ES-I3 (cell line): ENCODE data around the gene RNF208.

Experiments
- H3K36me3 ChIP-seq: 2 replicates; pipeline ENCODE4 v1.6.1; 2013; ENCODE audit warnings: mild to moderate bottlenecking, low read length, control low read depth, moderate library complexity; ENCODE audit not compliant: insufficient read depth
- H3K4me1 ChIP-seq: 2 replicates; pipeline ENCODE4 v1.6.1; 2013; ENCODE audit warnings: mild to moderate bottlenecking, control low read depth, low read length; ENCODE audit not compliant: insufficient read depth
- H3K9ac ChIP-seq: 2 replicates; pipeline ENCODE4 v1.6.1; 2013; ENCODE audit warnings: low read depth, mild to moderate bottlenecking, low read length, moderate library complexity
- H3K9me3 ChIP-seq: 2 replicates; pipeline ENCODE4 v1.6.1; 2013; ENCODE audit warnings: mild to moderate bottlenecking, low read length, moderate library complexity; ENCODE audit not compliant: control insufficient read depth, insufficient read depth

RNF208 gene

GRCh38 chr9:137222190-137223077, at the start of gene RNF208:
RNF208 (minus strand) TSS chr9:137222240; CDS start chr9:137221212, 1,028 bp downstream.
- Histone ChIP-seq H3K4me1 (no peaks in the 10 kb centered on the region; the same call in 1 of the 2 replicates), H3K9me3 (no peaks in the 10 kb centered on the region), H3K9ac (peak within 1 kb of the TSS; percentile 59), H3K36me3 (no peaks in the 10 kb centered on the region)

GRCh38 chr9:137271696-137272076, 49.6 kb upstream of the RNF208 start:
- peaks cover 10% of the 10 kb centered on the region; the same call in 1 of the 2 replicates for H3K4me1 ChIP-seq

GRCh38 chr9:137270929-137271695, 49.1 kb upstream of the RNF208 start:
- no peaks in the 10 kb centered on the region for H3K9me3 ChIP-seq
- no peaks in the 10 kb centered on the region; the same call in 1 of the 2 replicates for H3K36me3 ChIP-seq
- peaks cover 5% of the 10 kb centered on the region; the same call in 1 of the 2 replicates for H3K4me1 ChIP-seq
- H3K9ac ChIP-seq = no peak overlapping the region

More at GRCh38 chr9:137271696-137272076, 49.6 kb upstream of the RNF208 start:
- no peak overlapping the region for H3K9ac ChIP-seq
- H3K36me3 ChIP-seq = no peaks in the 10 kb centered on the region; the same call in 1 of the 2 replicates
- H3K9me3 ChIP-seq = no peaks in the 10 kb centered on the region

- H3K36me3 ChIP-seq = peaks cover 4% of the 10 kb centered on the region; the same call in 1 of the 2 replicates
- no peak overlapping the region for H3K9ac ChIP-seq
- no peaks in the 10 kb centered on the region; the same call in 1 of the 2 replicates for H3K4me1 ChIP-seq
- H3K9me3 ChIP-seq = no peaks in the 10 kb centered on the region
Observed at GRCh38 chr9:137269231-137269772, 47.3 kb upstream of the RNF208 start.

DNA sequence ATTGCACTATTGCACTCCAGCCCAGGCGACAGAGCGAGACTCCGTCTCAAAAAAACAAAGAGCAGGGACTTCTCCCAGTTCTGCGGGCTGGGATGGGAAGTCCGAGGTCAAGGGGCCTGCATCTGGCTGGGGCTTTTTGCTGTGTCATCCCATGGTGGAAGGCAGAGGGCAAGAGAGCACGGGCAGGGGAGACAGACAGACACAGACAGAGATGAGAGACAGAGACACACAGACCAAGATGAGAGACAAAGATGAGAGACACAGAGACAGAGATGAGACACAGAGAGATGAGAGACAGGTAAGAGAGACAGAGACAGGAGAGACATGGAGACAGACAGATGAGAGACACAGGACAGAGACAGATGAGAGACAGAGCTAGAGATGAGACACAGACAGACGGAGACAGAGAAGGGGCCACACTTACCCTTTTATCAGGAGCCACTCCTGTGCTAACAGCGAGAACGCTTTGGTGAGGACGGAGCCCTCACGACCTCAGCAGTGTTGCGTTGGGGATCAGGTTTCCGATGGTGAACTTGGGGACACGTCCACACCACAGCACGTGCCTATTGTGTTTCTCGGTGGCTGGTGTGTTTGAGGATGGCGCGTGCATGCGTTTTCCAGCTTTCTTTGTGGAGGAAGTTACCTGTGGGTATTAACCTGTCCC, 46.6 kb upstream of the RNF208 start:
- H3K9me3 ChIP-seq = no peaks in the 10 kb centered on the region
- no peaks in the 10 kb centered on the region; the same call in 1 of the 2 replicates for H3K4me1 ChIP-seq
- H3K9ac ChIP-seq = no peak overlapping the region
- peaks cover 11% of the 10 kb centered on the region for H3K36me3 ChIP-seq

- H3K36me3 ChIP-seq = peaks cover 11% of the 10 kb centered on the region
- H3K9ac ChIP-seq = no peak overlapping the region
- no peaks in the 10 kb centered on the region for H3K9me3 ChIP-seq
- H3K4me1 ChIP-seq = no peaks in the 10 kb centered on the region; the same call in 1 of the 2 replicates
Observed at GRCh38 chr9:137267933-137268355, 45.9 kb upstream of the RNF208 start.

GRCh38 chr9:137266585-137267453, 44.8 kb upstream of the RNF208 start:
- H3K9me3 ChIP-seq = no peaks in the 10 kb centered on the region
- H3K4me1 ChIP-seq = no peaks in the 10 kb centered on the region; the same call in 1 of the 2 replicates
- no peak overlapping the region for H3K9ac ChIP-seq
- peaks cover 14% of the 10 kb centered on the region for H3K36me3 ChIP-seq

- Histone ChIP-seq H3K9ac (no peak overlapping the region), H3K36me3 (peaks cover 14% of the 10 kb centered on the region), H3K4me1 (no peaks in the 10 kb centered on the region), H3K9me3 (no peaks in the 10 kb centered on the region)
Observed at GRCh38 chr9:137266162-137266527, 44.1 kb upstream of the RNF208 start.

- no peaks in the 10 kb centered on the region for H3K4me1 ChIP-seq
- H3K9ac ChIP-seq = no peak overlapping the region
- no peaks in the 10 kb centered on the region for H3K9me3 ChIP-seq
Observed at GRCh38 chr9:137265496-137266161, 43.6 kb upstream of the RNF208 start.

DNA sequence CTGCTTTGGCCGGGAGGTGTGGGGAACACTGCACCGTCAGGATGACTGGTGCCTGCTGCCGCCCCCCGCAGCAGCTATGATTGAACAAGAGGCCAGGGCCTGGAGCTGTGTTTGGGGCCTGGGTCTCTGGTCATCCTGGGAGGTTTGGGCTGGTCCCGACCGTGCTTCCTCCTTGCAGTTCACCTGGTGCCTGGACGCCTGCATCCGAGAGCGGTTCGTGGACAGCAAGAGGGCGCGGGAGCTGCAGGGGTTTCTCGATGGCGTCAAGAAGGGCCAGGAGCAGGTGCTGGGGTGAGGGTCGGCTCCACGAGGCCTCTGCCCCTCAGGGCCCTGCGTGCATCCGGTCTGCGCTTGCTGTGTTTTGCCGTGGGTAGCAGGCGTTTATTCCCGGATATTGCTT, 42.0 kb upstream of the RNF208 start:
- Histone ChIP-seq H3K9me3 (no peaks in the 10 kb centered on the region), H3K4me1 (no peaks in the 10 kb centered on the region), H3K36me3 (peaks cover 14% of the 10 kb centered on the region), H3K9ac (no peak overlapping the region)

More at GRCh38 chr9:137265496-137266161, 43.6 kb upstream of the RNF208 start:
- H3K36me3 ChIP-seq = peaks cover 14% of the 10 kb centered on the region

GRCh38 chr9:137263506-137263905, 41.5 kb upstream of the RNF208 start:
- Histone ChIP-seq H3K36me3 (peaks cover 18% of the 10 kb centered on the region), H3K9ac (no peak overlapping the region), H3K9me3 (no peaks in the 10 kb centered on the region), H3K4me1 (no peaks in the 10 kb centered on the region)

GRCh38 chr9:137262909-137263285, 40.9 kb upstream of the RNF208 start:
- Histone ChIP-seq H3K9ac (no peak overlapping the region), H3K36me3 (peaks cover 18% of the 10 kb centered on the region), H3K9me3 (no peaks in the 10 kb centered on the region), H3K4me1 (no peaks in the 10 kb centered on the region)
